Esophagus squamous epithelium (tissue), 4 donors: ENCODE measurements around the gene MVK.

Experiments used
- POLR2A ChIP-seq, 4 donors: fragments of 450-650 bp; IDR thresholded peaks; one replicate each; pipeline ENCODE4 v1.6.1; 2017; ENCODE audit warnings: antibody characterized with exemption in 4 of 4, mild to moderate bottlenecking in 4 of 4, moderate library complexity in 3 of 4
- TF ChIP-seq, protein P1 (sequence below), 6 experiments: fragments of 450-650 bp in 4 of 6; fragments of 200-600 bp in 2 of 6; sonication (generic) in 2 of 6; IDR thresholded peaks; one replicate each; pipeline ENCODE4 v1.5.1; 2016 to 2019; ENCODE audit warnings: antibody characterized with exemption in 6 of 6, mild to moderate bottlenecking in 4 of 6, moderate library complexity in 4 of 6

DNA sequence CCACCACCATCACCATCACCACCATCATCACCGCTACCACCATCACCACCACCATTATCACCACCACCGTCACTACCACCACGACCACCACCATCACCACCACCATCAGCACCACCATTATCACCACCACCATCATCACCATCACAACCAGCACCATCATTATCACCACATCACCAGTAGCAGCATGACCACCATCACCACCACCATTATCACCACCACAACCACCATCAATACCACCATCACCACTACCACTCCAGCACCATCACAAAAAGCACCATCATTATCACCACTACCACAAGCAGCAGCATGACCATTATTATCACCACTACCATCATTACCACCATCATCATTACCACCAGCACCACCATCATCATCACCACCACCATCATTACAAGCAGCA is 62.1 kb downstream of the MVK start:
- TF ChIP-seq, protein P1, sequence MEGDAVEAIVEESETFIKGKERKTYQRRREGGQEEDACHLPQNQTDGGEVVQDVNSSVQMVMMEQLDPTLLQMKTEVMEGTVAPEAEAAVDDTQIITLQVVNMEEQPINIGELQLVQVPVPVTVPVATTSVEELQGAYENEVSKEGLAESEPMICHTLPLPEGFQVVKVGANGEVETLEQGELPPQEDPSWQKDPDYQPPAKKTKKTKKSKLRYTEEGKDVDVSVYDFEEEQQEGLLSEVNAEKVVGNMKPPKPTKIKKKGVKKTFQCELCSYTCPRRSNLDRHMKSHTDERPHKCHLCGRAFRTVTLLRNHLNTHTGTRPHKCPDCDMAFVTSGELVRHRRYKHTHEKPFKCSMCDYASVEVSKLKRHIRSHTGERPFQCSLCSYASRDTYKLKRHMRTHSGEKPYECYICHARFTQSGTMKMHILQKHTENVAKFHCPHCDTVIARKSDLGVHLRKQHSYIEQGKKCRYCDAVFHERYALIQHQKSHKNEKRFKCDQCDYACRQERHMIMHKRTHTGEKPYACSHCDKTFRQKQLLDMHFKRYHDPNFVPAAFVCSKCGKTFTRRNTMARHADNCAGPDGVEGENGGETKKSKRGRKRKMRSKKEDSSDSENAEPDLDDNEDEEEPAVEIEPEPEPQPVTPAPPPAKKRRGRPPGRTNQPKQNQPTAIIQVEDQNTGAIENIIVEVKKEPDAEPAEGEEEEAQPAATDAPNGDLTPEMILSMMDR (IDR thresholded peaks at IDR 0.05): no peak
- TF ChIP-seq POLR2A (IDR thresholded peaks at IDR 0.05): no peak
